GM18505 (cell line): Measurements from ENCODE around the gene HIC1.

Experiments
- ATAC-seq: cut with Tn5 transposase; IDR thresholded peaks from one replicate; pipeline ENCODE4 v1.9.1; 2021; ENCODE audit not compliant: unreplicated experiment
- POLR2A ChIP-seq: IDR thresholded peaks from 4 replicates; pipeline ENCODE4 v1.6.1; 2011; ENCODE audit warnings: borderline replicate concordance; ENCODE audit not compliant: insufficient read depth, insufficient read length; ENCODE audit errors: extremely low read depth

Gene HIC1

GRCh38 chr17:2049333-2050299 is 5.3 kb upstream of the HIC1 start:
- TF ChIP-seq POLR2A = no peak
- ATAC-seq = peak; percentile 46

DNA sequence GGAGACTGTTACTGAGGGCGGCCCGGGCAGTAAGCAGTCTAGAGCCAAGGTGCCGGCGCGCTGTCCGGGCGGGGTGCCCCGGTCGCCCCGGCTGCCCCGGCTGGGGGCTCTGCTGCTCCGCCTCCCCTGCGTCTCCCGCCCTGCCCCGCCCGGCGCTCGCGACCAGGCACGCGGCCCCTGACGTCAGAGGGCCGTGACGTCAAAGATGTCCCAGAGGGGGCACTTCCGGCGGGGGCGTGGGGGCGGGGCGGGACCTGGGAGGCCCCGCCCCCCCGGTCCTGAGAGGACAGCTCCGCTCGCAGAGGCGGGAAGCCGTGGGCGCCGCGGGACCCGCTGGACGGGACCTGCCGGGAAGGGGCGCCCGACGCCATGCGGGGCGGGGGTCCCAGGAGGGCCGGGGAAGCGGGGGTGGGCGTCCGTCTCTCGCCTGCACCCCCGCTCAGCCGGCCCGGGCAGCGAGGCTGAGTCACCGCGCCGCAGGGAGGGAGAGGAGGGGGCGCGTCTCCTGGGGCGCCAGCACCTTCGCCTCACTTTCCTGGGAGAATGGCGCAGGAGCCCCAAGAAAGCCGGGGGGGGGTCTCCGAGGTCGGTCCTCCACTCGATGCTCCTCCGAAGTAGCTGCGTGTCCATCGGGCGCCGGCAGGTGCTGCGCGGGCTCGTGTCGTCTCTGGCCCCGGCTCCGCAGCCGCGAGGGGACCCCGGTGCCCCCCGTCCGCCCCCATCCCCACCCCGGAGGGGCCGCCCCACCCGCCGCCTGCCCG is 4.4 kb upstream of the HIC1 start:
- no peak for TF ChIP-seq POLR2A

GRCh38 chr17:2051061-2051932 is 3.6 kb upstream of the HIC1 start:
- no peak for TF ChIP-seq POLR2A
- no peak for ATAC-seq

More for the DNA sequence above, 4.4 kb upstream of the HIC1 start:
- ATAC-seq = peak; percentile 26

GRCh38 chr17:2051933-2052559 is 2.9 kb upstream of the HIC1 start:
- no peak for TF ChIP-seq POLR2A
- no peak for ATAC-seq

GRCh38 chr17:2053380-2054261 is 1.3 kb upstream of the HIC1 start:
- no peak for TF ChIP-seq POLR2A
- ATAC-seq = no peak

DNA sequence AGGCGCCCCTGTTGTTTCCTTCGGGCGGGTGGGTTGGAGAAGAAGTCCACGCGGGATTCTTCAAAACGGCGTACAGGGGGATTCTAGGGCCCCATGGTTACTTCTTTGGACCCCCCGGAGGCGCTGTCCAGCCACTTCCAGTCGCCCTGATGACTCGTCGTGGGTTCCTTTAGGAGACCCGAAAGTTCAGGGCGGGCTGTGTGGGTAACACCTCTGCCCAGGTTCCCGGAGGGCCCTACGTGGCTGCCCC is 716 bp upstream of the HIC1 start:
- no peak for TF ChIP-seq POLR2A
- ATAC-seq = no peak

- no peak for ATAC-seq
- peak; percentile 62 for TF ChIP-seq POLR2A
Measured at GRCh38 chr17:2055292-2056205, 646 bp downstream of the HIC1 start.

GRCh38 chr17:2056206-2057174 is 1.6 kb downstream of the HIC1 start:
- ATAC-seq = no peak
- TF ChIP-seq POLR2A = no peak

GRCh38 chr17:2057175-2057759 is 2.4 kb downstream of the HIC1 start:
- no peak for ATAC-seq
- TF ChIP-seq POLR2A = no peak
